G401 (cell line): ENCODE results near the gene LIN37. TPM values are rescaled to one million over a fixed set of nuclear protein-coding genes. Genes with fewer than 3 reads are reported as not detected.
"Not testable (repeated sequence)": the region's sequence is repeated elsewhere in the genome, so short reads cannot be mapped to it uniquely, and the experiment has no call there.

Experiments used
- DNase-seq: peaks from one replicate; pipeline ENCODE4 v3.0.0-alpha.2; 2015; ENCODE audit warnings: low spot score
- in situ Hi-C: cut with HindIII; loops from 2 replicates; pipeline ENCODE4 v1.10.0; 2016; ENCODE audit warnings: low sequenced_read_pairs, mixed read lengths
- total RNA-seq: library from RNA; depleted of rRNA; stranded (reverse); fragments of >200 nt; shearing (Covaris generic); gene quantifications from 2 replicates; pipeline ENCODE4 v1.2.3, GENCODE V29; 2014

The LIN37 gene
- total RNA-seq, 1 experiment from 2014 or later = 9.2 TPM

- DNase-seq = no peak
- in situ Hi-C loops = no loop called here
These were observed 29.9 kb upstream of the LIN37 start for GRCh38 chr19:35718345-35719041.

DNA sequence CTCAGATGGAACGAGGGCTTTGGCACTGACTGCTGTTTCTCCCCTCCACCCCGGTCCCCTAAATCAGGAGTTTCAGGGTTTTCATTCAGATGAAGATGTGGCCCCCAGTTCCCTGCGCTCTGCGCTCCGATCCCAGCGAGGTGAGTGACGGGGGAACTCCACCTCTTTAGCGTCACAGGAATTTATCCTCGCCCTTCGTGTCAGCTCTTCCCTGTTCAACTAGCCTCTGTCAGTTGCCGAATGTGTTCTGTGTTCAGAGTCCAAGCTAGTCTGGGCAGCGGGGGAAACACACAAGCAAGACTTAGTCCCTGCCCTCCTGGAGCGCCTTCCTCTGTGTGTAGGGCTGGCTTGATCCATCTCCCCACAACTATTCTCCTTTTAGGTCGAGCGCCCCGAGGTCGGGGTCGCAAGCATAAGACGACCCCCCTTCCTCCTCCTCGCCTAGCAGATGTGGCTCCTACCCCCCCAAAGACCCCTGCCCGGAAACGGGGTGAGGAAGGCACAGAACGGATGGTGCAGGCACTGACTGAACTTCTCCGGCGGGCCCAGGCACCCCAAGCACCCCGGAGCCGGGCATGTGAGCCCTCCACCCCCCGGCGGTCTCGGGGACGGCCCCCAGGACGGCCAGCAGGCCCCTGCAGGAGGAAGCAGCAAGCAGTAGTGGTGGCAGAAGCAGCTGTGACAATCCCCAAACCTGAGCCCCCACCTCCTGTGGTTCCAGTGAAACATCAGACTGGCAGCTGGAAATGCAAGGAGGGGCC is 28.8 kb upstream of the LIN37 start:
- no peak for DNase-seq

GRCh38 chr19:35720163-35720524 is 28.2 kb upstream of the LIN37 start:
- in situ Hi-C loops = no loop called here
- no peak for DNase-seq

More for the DNA sequence above, 28.8 kb upstream of the LIN37 start:
- in situ Hi-C loops = no loop called here

DNA sequence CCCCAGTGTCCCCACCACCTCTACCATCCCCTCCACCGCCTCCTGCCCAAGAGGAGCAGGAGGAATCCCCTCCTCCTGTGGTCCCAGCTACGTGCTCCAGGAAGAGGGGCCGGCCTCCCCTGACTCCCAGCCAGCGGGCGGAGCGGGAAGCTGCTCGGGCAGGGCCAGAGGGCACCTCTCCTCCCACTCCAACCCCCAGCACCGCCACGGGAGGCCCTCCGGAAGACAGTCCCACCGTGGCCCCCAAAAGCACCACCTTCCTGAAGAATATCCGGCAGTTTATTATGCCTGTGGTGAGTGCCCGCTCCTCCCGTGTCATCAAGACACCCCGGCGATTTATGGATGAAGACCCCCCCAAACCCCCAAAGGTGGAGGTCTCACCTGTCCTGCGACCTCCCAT is 27.7 kb upstream of the LIN37 start:
- DNase-seq = no peak
- in situ Hi-C loops = no loop called here

- DNase-seq = no peak
- in situ Hi-C loops = no loop called here
These were observed 27.0 kb upstream of the LIN37 start for GRCh38 chr19:35721374-35721773.

DNA sequence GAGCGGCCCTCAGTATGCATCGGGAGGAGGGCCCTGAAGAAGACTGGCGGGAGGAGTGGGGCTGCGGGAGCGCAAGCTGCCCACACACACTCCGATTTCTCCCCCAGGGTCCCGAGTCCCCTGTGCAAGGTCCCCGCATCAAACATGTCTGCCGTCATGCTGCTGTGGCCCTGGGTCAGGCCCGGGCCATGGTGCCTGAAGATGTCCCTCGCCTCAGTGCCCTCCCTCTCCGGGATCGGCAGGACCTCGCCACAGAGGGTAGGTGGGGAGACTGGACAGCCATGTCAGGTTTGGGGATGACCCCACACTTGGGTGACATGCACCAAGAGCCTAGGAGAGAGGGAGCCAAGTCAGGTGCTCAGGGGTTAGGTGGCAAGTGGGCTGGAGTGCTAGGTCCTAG is 25.9 kb upstream of the LIN37 start:
- in situ Hi-C loops = no loop called here
- DNase-seq = no peak

- in situ Hi-C loops = no loop called here
- DNase-seq = no peak
These were observed 25.5 kb upstream of the LIN37 start for GRCh38 chr19:35722897-35723296.

DNA sequence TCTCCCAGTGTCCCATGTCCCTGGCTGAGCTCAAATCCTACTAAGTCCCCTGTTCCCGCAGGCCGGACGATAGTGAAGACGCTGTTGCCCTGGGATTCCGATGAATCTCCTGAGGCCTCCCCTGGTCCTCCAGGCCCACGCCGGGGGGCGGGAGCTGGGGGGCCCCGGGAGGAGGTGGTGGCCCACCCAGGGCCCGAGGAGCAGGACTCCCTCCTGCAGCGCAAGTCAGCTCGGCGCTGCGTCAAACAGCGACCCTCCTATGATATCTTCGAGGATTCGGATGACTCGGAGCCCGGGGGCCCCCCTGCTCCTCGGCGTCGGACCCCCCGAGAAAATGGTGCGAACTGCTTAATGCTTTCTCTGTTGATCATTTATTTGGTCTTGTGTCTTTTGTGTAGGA is 24.7 kb upstream of the LIN37 start:
- no peak for DNase-seq
- in situ Hi-C loops = no loop called here

DNA sequence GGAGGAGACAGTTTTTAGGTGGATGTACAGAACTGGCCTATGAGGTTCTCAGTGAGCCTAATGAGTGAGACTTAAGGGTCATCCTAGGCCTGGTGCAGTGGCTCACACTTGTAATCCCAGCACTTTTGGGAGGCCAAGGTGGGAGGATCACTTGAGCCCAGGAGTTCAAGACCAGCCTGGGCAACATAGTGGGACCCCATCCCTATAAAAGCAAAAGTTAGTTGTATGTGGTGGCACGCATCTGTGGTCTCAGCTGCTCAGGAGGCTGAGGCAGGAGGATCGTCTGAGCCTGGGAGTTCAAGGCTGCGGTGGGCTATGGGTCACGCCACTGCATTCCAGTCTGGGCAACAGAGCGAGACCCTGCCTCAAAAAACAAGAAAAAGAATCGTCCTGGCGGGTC is 24.2 kb upstream of the LIN37 start:
- in situ Hi-C loops, DNase-seq: not testable (repeated sequence)

DNA sequence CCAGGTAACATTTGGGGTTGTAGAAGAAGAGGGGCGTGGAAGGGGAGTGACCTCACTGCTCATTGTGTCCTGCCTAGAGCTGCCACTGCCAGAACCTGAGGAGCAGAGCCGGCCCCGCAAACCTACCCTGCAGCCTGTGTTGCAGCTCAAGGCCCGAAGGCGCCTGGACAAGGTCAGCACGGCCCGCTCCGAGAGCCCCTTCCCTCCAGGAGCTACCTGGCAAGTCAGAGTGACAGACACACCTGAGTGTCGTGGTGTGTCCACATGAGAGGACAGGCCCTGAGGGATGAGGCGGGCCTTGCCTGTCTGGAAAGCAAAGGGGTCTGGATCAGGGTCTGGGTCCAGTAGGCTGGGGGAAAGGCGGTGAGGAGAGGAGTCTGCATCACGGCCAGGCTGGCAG is 23.8 kb upstream of the LIN37 start:
- DNase-seq = no peak
- in situ Hi-C loops = no loop called here

GRCh38 chr19:35725216-35725861 is 23.0 kb upstream of the LIN37 start:
- no peak for DNase-seq
- in situ Hi-C loops = no loop called here

DNA sequence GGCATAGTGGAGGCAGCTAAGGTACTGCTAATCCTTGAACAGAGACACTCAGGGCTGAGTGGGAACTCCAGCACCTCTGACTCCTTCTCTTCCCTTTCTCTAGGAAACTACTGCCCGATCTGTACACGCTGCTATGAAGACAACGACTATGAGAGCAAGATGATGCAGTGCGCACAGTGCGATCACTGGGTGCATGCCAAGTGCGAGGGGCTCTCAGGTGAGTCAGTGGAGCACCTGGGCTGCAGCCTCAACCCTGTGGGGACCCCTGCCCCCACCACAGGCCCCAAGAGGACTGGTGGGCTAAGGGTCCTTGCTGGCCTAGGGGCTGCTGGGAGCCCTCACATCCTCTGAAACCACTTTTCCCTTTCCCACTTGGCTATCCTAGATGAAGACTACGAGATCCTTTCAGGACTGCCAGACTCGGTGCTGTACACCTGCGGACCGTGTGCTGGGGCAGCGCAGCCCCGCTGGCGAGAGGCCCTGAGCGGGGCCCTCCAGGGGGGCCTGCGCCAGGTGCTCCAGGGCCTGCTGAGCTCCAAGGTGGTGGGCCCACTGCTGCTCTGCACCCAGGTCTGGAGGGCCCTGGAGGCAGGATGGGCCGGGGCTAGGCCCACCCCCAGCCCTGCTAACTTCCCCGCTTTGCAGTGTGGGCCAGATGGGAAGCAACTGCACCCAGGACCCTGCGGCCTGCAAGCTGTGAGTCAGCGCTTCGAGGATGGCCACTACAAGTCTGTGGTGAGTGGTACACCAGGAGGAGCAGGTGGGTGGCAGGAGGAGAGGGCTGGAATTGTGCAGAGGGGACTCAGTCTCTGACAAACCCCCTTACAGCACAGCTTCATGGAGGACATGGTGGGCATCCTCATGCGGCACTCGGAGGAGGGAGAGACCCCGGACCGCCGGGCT is 21.1 kb upstream of the LIN37 start:
- DNase-seq = no peak
- in situ Hi-C loops = no loop called here

DNA sequence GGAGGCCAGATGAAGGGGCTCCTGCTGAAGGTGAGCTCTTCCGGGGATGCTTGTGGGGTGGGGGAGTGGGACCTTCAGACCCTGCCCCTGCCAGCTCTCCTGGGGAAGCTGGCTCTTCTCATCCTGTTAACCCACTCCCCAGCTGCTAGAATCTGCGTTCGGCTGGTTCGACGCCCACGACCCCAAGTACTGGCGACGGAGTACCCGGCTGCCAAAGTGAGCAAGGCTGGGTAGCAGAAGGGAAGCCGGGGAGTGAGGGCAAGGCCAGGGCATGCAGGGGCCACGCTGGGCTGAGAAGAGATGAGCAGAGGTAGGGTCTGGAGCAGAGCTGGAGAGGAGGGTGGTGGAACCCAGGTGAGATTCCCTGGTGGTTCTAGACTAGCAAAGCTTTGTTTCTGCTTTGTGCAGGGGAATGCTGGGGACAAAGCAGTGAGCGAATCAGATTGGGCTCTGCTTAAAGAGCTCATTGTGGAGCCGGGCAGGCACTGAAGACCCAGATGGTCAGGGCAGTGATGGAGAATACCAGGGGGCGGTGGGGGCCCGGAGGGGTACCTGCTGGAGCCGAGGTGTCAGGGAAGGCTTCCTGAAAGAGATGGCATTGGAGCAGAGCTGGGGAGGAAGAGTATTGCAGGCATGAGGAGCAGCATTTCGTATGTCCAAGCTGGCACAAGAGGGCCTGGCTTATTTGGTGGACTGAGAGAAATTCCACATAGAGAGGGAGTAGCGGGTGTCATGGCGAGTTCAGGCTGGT is 20.2 kb upstream of the LIN37 start:
- in situ Hi-C loops = no loop called here
- no peak for DNase-seq

- DNase-seq = no peak
These were observed 19.4 kb upstream of the LIN37 start for GRCh38 chr19:35729021-35729420.

GRCh38 chr19:35729763-35730162 is 18.6 kb upstream of the LIN37 start:
- DNase-seq = no peak
- in situ Hi-C loops = no loop called here

More at GRCh38 chr19:35729021-35729420, 19.4 kb upstream of the LIN37 start:
- in situ Hi-C loops = no loop called here

DNA sequence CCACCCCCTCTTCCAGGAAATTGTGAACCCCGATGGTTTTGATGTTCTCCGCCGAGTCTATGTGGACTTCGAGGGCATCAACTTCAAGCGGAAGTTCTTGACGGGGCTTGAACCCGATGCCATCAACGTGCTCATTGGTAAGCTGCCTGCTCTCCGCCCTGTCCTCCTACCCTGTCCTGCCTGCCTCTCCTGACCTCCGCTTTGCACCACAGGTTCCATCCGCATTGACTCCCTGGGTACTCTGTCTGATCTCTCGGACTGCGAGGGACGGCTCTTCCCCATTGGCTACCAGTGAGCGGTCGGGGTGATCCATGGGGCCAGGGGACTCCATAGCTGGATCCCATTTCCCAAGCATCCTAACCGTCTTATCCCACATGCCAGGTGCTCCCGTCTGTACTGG is 18.1 kb upstream of the LIN37 start:
- in situ Hi-C loops = no loop called here

DNA sequence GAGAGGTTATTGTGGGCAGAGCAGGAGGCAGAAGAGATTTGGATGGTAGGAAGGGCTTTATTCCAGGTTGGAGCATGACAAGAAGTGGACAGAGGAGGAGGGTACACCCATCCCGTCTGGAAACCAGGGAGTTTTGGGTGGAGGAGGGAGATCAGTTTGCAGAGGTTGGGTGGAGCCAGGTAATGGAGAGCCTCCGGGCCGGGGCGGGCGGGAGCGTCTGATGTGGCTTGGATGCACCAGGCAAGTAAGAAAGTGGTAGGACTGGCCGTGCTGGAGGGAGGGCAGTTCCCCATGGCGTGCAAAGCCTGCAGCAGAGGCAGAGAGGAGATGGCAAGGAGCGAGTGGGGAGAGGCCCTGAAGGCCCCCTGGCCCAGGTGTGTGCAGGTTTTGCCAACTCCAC is 17.0 kb upstream of the LIN37 start:
- in situ Hi-C loops = no loop called here
- DNase-seq = no peak

More for the DNA sequence above, 18.1 kb upstream of the LIN37 start:
- no peak for DNase-seq

- no peak for DNase-seq
- in situ Hi-C loops = no loop called here
These were observed 16.5 kb upstream of the LIN37 start for GRCh38 chr19:35731779-35732405.
